Adrenal gland (tissue), 5 donors: Measurements from ENCODE around the gene BCAR3.

Experiments used
- POLR2A ChIP-seq, 2 donors: fragments of 450-650 bp; IDR thresholded peaks; one replicate each; pipeline ENCODE4 v1.6.1; 2017; ENCODE audit warnings: antibody characterized with exemption in 2 of 2, mild to moderate bottlenecking in 2 of 2, moderate library complexity in 1 of 2
- TF ChIP-seq, protein P1 (sequence below), 6 experiments: fragments of 450-650 bp in 4 of 6; fragments of 200-600 bp in 2 of 6; sonication (generic) in 1 of 6; IDR thresholded peaks; 1 replicate in 5 of 6; 2 replicates in 1 of 6; pipeline versions ENCODE4 v1.5.1 to v1.8.0; 2016 to 2021; ENCODE audit warnings: antibody characterized with exemption in 6 of 6, mild to moderate bottlenecking in 2 of 6, moderate library complexity in 1 of 6
- donor health status: DM: no; HTN: no; CAD: no.

DNA sequence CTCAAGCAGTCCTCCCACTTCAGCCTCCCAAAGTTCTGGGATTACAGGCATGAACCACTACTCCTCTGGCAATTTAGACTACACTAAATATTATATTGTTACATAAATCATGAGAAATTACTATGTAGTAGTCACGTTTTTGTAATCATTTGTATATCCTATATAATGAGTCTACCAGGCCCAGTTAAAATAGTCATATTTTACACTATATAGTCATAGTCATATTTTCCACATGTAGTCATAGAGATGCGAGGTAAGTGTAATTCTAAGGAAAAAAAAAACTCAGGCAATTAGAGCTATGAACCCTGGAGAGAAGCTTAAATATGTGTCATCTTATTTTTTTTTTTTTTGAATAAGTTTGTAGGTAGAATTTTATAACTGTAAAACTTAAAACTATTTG is 143.7 kb downstream of the BCAR3 start:
- TF ChIP-seq, protein P1, sequence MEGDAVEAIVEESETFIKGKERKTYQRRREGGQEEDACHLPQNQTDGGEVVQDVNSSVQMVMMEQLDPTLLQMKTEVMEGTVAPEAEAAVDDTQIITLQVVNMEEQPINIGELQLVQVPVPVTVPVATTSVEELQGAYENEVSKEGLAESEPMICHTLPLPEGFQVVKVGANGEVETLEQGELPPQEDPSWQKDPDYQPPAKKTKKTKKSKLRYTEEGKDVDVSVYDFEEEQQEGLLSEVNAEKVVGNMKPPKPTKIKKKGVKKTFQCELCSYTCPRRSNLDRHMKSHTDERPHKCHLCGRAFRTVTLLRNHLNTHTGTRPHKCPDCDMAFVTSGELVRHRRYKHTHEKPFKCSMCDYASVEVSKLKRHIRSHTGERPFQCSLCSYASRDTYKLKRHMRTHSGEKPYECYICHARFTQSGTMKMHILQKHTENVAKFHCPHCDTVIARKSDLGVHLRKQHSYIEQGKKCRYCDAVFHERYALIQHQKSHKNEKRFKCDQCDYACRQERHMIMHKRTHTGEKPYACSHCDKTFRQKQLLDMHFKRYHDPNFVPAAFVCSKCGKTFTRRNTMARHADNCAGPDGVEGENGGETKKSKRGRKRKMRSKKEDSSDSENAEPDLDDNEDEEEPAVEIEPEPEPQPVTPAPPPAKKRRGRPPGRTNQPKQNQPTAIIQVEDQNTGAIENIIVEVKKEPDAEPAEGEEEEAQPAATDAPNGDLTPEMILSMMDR (IDR thresholded peaks at IDR 0.05) = no peak
- no peak for TF ChIP-seq POLR2A (IDR thresholded peaks at IDR 0.05)
